ENCODE data around the gene CTXND1. TPM values are rescaled to one million over a fixed set of nuclear protein-coding genes. Genes with fewer than 3 reads are reported as not detected.

CTXND1 gene
- total and polyA plus RNA-seq, 2 of the 13 experiments (the other 11 are each of a cell fraction or from before 2014, with no cell fraction given) = 1.2 to 2.1 TPM

DNA sequence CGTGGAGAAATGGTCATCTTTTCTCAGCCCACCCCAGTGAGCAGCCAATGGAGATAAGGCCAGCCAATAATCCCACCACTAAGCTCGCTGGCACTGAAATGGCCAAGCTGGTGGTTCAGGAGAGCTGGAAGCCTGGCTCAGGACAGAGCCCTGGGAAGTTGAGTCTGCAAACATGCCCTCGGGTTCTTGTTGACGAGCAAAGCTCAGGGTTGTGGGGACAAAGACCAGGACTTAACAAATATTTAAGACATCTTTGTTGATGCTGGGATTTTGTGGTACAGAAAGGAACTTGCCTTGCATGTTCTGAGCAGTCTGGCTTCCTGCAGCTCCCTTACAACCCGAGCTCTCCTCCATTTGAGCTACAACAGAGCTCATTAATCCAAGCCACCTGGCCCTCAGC lies 94.8 kb downstream of the CTXND1 start (continued):
- TF ChIP-seq HIVEP1 (CRISPR knock-in tag; IDR thresholded peaks at IDR 0.05) = no peak
- TF ChIP-seq SMYD3 (CRISPR knock-in tag; IDR thresholded peaks at IDR 0.05) = no peak
- TF ChIP-seq HNF4G (IDR thresholded peaks at IDR 0.05; ENCODE audit: borderline replicate concordance, low read depth, low read length) = no peak
- TF ChIP-seq HNF4G (CRISPR knock-in tag; IDR thresholded peaks at IDR 0.05; ENCODE audit: borderline replicate concordance, low read depth) = 0 out of 2 replicates have a peak, but pooled peaks have one; percentile 37
- TF ChIP-seq RXRB (CRISPR knock-in tag; IDR thresholded peaks at IDR 0.05; ENCODE audit: borderline replicate concordance) = 0 out of 2 replicates have a peak, but pooled peaks have one; percentile 41
- TF ChIP-seq, protein P1, sequence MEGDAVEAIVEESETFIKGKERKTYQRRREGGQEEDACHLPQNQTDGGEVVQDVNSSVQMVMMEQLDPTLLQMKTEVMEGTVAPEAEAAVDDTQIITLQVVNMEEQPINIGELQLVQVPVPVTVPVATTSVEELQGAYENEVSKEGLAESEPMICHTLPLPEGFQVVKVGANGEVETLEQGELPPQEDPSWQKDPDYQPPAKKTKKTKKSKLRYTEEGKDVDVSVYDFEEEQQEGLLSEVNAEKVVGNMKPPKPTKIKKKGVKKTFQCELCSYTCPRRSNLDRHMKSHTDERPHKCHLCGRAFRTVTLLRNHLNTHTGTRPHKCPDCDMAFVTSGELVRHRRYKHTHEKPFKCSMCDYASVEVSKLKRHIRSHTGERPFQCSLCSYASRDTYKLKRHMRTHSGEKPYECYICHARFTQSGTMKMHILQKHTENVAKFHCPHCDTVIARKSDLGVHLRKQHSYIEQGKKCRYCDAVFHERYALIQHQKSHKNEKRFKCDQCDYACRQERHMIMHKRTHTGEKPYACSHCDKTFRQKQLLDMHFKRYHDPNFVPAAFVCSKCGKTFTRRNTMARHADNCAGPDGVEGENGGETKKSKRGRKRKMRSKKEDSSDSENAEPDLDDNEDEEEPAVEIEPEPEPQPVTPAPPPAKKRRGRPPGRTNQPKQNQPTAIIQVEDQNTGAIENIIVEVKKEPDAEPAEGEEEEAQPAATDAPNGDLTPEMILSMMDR (CRISPR knock-in tag; IDR thresholded peaks at IDR 0.05) = no peak
- TF ChIP-seq, protein P2, sequence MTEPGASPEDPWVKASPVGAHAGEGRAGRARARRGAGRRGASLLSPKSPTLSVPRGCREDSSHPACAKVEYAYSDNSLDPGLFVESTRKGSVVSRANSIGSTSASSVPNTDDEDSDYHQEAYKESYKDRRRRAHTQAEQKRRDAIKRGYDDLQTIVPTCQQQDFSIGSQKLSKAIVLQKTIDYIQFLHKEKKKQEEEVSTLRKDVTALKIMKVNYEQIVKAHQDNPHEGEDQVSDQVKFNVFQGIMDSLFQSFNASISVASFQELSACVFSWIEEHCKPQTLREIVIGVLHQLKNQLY (CRISPR knock-in tag; IDR thresholded peaks at IDR 0.05) = no peak
- TF ChIP-seq CHD4 (IDR thresholded peaks at IDR 0.05; ENCODE audit: borderline replicate concordance, low read length) = no peak
- TF ChIP-seq EED (CRISPR knock-in tag; IDR thresholded peaks at IDR 0.05) = no peak
- no peak for TF ChIP-seq KLF11 (CRISPR knock-in tag; IDR thresholded peaks at IDR 0.05)
- peak; percentile 93 for TF ChIP-seq HNF4A (CRISPR knock-in tag; IDR thresholded peaks at IDR 0.05)
- TF ChIP-seq, protein P3, sequence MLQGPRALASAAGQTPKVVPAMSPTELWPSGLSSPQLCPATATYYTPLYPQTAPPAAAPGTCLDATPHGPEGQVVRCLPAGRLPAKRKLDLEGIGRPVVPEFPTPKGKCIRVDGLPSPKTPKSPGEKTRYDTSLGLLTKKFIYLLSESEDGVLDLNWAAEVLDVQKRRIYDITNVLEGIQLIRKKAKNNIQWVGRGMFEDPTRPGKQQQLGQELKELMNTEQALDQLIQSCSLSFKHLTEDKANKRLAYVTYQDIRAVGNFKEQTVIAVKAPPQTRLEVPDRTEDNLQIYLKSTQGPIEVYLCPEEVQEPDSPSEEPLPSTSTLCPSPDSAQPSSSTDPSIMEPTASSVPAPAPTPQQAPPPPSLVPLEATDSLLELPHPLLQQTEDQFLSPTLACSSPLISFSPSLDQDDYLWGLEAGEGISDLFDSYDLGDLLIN (CRISPR knock-in tag; IDR thresholded peaks at IDR 0.05; ENCODE audit: borderline replicate concordance) = no peak
- TF ChIP-seq, protein P4, sequence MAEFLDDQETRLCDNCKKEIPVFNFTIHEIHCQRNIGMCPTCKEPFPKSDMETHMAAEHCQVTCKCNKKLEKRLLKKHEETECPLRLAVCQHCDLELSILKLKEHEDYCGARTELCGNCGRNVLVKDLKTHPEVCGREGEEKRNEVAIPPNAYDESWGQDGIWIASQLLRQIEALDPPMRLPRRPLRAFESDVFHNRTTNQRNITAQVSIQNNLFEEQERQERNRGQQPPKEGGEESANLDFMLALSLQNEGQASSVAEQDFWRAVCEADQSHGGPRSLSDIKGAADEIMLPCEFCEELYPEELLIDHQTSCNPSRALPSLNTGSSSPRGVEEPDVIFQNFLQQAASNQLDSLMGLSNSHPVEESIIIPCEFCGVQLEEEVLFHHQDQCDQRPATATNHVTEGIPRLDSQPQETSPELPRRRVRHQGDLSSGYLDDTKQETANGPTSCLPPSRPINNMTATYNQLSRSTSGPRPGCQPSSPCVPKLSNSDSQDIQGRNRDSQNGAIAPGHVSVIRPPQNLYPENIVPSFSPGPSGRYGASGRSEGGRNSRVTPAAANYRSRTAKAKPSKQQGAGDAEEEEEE (CRISPR knock-in tag; IDR thresholded peaks at IDR 0.05; ENCODE audit: borderline replicate concordance) = no peak
- no peak for TF ChIP-seq HDAC2 (CRISPR knock-in tag; IDR thresholded peaks at IDR 0.05)
- 0 out of 2 replicates have a peak, but pooled peaks have one; percentile 19 for TF ChIP-seq ZNF605 (CRISPR knock-in tag; IDR thresholded peaks at IDR 0.05)
- TF ChIP-seq, protein P5, sequence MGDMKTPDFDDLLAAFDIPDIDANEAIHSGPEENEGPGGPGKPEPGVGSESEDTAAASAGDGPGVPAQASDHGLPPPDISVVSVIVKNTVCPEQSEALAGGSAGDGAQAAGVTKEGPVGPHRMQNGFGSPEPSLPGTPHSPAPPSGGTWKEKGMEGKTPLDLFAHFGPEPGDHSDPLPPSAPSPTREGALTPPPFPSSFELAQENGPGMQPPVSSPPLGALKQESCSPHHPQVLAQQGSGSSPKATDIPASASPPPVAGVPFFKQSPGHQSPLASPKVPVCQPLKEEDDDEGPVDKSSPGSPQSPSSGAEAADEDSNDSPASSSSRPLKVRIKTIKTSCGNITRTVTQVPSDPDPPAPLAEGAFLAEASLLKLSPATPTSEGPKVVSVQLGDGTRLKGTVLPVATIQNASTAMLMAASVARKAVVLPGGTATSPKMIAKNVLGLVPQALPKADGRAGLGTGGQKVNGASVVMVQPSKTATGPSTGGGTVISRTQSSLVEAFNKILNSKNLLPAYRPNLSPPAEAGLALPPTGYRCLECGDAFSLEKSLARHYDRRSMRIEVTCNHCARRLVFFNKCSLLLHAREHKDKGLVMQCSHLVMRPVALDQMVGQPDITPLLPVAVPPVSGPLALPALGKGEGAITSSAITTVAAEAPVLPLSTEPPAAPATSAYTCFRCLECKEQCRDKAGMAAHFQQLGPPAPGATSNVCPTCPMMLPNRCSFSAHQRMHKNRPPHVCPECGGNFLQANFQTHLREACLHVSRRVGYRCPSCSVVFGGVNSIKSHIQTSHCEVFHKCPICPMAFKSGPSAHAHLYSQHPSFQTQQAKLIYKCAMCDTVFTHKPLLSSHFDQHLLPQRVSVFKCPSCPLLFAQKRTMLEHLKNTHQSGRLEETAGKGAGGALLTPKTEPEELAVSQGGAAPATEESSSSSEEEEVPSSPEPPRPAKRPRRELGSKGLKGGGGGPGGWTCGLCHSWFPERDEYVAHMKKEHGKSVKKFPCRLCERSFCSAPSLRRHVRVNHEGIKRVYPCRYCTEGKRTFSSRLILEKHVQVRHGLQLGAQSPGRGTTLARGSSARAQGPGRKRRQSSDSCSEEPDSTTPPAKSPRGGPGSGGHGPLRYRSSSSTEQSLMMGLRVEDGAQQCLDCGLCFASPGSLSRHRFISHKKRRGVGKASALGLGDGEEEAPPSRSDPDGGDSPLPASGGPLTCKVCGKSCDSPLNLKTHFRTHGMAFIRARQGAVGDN (CRISPR knock-in tag; IDR thresholded peaks at IDR 0.05) = peak; percentile 41; the same call in 1 of the 2 replicates
- no peak for TF ChIP-seq ZNF230 (CRISPR knock-in tag; IDR thresholded peaks at IDR 0.05)
- TF ChIP-seq, protein P6, sequence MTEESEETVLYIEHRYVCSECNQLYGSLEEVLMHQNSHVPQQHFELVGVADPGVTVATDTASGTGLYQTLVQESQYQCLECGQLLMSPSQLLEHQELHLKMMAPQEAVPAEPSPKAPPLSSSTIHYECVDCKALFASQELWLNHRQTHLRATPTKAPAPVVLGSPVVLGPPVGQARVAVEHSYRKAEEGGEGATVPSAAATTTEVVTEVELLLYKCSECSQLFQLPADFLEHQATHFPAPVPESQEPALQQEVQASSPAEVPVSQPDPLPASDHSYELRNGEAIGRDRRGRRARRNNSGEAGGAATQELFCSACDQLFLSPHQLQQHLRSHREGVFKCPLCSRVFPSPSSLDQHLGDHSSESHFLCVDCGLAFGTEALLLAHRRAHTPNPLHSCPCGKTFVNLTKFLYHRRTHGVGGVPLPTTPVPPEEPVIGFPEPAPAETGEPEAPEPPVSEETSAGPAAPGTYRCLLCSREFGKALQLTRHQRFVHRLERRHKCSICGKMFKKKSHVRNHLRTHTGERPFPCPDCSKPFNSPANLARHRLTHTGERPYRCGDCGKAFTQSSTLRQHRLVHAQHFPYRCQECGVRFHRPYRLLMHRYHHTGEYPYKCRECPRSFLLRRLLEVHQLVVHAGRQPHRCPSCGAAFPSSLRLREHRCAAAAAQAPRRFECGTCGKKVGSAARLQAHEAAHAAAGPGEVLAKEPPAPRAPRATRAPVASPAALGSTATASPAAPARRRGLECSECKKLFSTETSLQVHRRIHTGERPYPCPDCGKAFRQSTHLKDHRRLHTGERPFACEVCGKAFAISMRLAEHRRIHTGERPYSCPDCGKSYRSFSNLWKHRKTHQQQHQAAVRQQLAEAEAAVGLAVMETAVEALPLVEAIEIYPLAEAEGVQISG (CRISPR knock-in tag; IDR thresholded peaks at IDR 0.05) = 0 out of 2 replicates have a peak, but pooled peaks have one; percentile 19

Measured in HepG2 (cell line).